Measurements from ENCODE around the gene EXOC3.

Gene EXOC3

GRCh38 chr5:501105-501830, 58.3 kb downstream of the EXOC3 start:
- Histone ChIP-seq H3K4me2 (ENCODE audit: low read length) (no peak overlapping the region), H3K27me3 (ENCODE audit: low read depth, low read length) (no peaks in the 10 kb centered on the region), H3K9ac (ENCODE audit: low read length) (no peak overlapping the region), H3K9me3 (ENCODE audit: insufficient read depth, low read length) (no peaks in the 10 kb centered on the region), H3K79me2 (ENCODE audit: low read length) (no peaks in the 10 kb centered on the region), H2AFZ (ENCODE audit: low read depth, low read length) (no peak overlapping the region), H3K36me3 (replicated peaks; ENCODE audit: low read depth, low read length) (no peaks in the 10 kb centered on the region), H3K4me1 (ENCODE audit: low read length) (no peaks in the 10 kb centered on the region), H3K4me3 (ENCODE audit: low read length) (no peak overlapping the region), H4K20me1 (ENCODE audit: insufficient read depth, low read length) (no peaks in the 10 kb centered on the region), H3K27ac (ENCODE audit: low read length) (no peak overlapping the region)
- TF ChIP-seq CTCF (IDR thresholded peaks at IDR 0.05; ENCODE audit: low read depth, low read length) (no peak), EZH2phosphoT487 (IDR thresholded peaks at IDR 0.05; ENCODE audit: low read depth) (no peak)

- Histone ChIP-seq H3K4me2 (ENCODE audit: low read length) (no peak overlapping the region), H3K9ac (ENCODE audit: low read length) (no peak overlapping the region), H3K4me3 (ENCODE audit: low read length) (no peak overlapping the region), H2AFZ (ENCODE audit: low read depth, low read length) (no peak overlapping the region), H4K20me1 (ENCODE audit: insufficient read depth, low read length) (no peaks in the 10 kb centered on the region), H3K27me3 (ENCODE audit: low read depth, low read length) (no peaks in the 10 kb centered on the region), H3K4me1 (ENCODE audit: low read length) (no peaks in the 10 kb centered on the region), H3K27ac (ENCODE audit: low read length) (no peak overlapping the region), H3K79me2 (ENCODE audit: low read length) (no peaks in the 10 kb centered on the region), H3K36me3 (replicated peaks; ENCODE audit: low read depth, low read length) (no peaks in the 10 kb centered on the region), H3K9me3 (ENCODE audit: insufficient read depth, low read length) (no peaks in the 10 kb centered on the region)
- no peak for TF ChIP-seq CTCF (IDR thresholded peaks at IDR 0.05; ENCODE audit: low read depth, low read length)
- no peak for TF ChIP-seq EZH2phosphoT487 (IDR thresholded peaks at IDR 0.05; ENCODE audit: low read depth)
Observed at GRCh38 chr5:501831-502184, 58.8 kb downstream of the EXOC3 start.

GRCh38 chr5:502325-503079, 59.5 kb downstream of the EXOC3 start:
- H2AFZ ChIP-seq (ENCODE audit: low read depth, low read length): no peak overlapping the region

More at GRCh38 chr5:502325-503079, 59.5 kb downstream of the EXOC3 start:
- Histone ChIP-seq H3K27ac (ENCODE audit: low read length) (no peak overlapping the region), H3K79me2 (ENCODE audit: low read length) (no peaks in the 10 kb centered on the region), H3K27me3 (ENCODE audit: low read depth, low read length) (no peaks in the 10 kb centered on the region), H3K36me3 (replicated peaks; ENCODE audit: low read depth, low read length) (no peaks in the 10 kb centered on the region), H4K20me1 (ENCODE audit: insufficient read depth, low read length) (no peaks in the 10 kb centered on the region), H3K9ac (ENCODE audit: low read length) (no peak overlapping the region), H3K4me2 (ENCODE audit: low read length) (no peak overlapping the region), H3K4me3 (ENCODE audit: low read length) (no peak overlapping the region), H3K4me1 (ENCODE audit: low read length) (no peaks in the 10 kb centered on the region), H3K9me3 (ENCODE audit: insufficient read depth, low read length) (no peaks in the 10 kb centered on the region)
- TF ChIP-seq EZH2phosphoT487 (IDR thresholded peaks at IDR 0.05; ENCODE audit: low read depth) (no peak), CTCF (IDR thresholded peaks at IDR 0.05; ENCODE audit: low read depth, low read length) (no peak)
